GM06990 (cell line): ENCODE results near the gene IFT80.
"Not testable (repeated sequence)": the region's sequence is repeated elsewhere in the genome, so short reads cannot be mapped to it uniquely, and the experiment has no call there.

Experiments used
- DNase-seq: peaks from one replicate; pipeline ENCODE4 v3.0.0-alpha.2; 2011; ENCODE audit not compliant: insufficient read length; ENCODE audit errors: extremely low read depth
- H3K27me3 ChIP-seq: replicated peaks from 2 replicates; pipeline ENCODE4 v1.6.0; 2011; ENCODE audit warnings: low read length; ENCODE audit not compliant: control insufficient read depth, insufficient read depth
- H3K36me3 ChIP-seq: 2 replicates; pipeline ENCODE4 v1.5.1; 2011; ENCODE audit warnings: low read length; ENCODE audit not compliant: control insufficient read depth, insufficient read depth
- H3K4me3 ChIP-seq: replicated peaks from 2 replicates; pipeline ENCODE4 v1.5.1; 2011; ENCODE audit warnings: low read depth, mild to moderate bottlenecking, control low read depth, low read length
- TF ChIP-seq, protein P1 (sequence below): IDR thresholded peaks from 2 replicates; pipeline ENCODE4 v1.5.1; 2011; ENCODE audit warnings: low read length, control low read depth, mild to moderate bottlenecking, inconsistent platforms; ENCODE audit not compliant: insufficient read depth, poor library complexity, severe bottlenecking

IFT80 gene

GRCh38 chr3:160370987-160371857, 27.8 kb downstream of the IFT80 start:
- no peaks in the 10 kb centered on the region for H3K27me3 ChIP-seq
- TF ChIP-seq, protein P1, sequence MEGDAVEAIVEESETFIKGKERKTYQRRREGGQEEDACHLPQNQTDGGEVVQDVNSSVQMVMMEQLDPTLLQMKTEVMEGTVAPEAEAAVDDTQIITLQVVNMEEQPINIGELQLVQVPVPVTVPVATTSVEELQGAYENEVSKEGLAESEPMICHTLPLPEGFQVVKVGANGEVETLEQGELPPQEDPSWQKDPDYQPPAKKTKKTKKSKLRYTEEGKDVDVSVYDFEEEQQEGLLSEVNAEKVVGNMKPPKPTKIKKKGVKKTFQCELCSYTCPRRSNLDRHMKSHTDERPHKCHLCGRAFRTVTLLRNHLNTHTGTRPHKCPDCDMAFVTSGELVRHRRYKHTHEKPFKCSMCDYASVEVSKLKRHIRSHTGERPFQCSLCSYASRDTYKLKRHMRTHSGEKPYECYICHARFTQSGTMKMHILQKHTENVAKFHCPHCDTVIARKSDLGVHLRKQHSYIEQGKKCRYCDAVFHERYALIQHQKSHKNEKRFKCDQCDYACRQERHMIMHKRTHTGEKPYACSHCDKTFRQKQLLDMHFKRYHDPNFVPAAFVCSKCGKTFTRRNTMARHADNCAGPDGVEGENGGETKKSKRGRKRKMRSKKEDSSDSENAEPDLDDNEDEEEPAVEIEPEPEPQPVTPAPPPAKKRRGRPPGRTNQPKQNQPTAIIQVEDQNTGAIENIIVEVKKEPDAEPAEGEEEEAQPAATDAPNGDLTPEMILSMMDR, result no peak
- no peak overlapping the region for H3K4me3 ChIP-seq
- DNase-seq, result no peak
- H3K36me3 ChIP-seq, result no peaks in the 10 kb centered on the region

DNA sequence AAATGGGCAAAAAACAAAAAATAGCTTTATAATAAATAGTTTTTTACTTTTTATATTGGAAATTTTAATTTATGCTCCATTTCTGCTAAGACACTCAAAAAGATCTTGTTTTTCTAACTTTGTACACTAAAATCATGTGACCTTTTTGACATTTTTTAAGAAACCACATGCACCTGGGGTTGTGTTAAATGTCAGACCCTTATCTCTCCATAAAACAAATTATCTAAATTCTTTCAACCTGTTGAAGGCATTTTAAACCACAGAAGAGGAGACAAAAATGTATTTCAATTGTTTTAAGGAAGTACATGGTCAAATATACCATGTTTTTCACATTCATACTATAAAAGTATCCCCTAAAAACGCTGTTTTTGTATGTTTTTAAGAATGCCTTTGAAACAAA, 29.2 kb downstream of the IFT80 start:
- TF ChIP-seq, protein P1, result no peak
- H3K4me3 ChIP-seq, result no peak overlapping the region
- H3K36me3 ChIP-seq, result no peaks in the 10 kb centered on the region
- no peak for DNase-seq
- H3K27me3 ChIP-seq, result no peaks in the 10 kb centered on the region

GRCh38 chr3:160368804-160369203, 30.2 kb downstream of the IFT80 start:
- Histone ChIP-seq H3K27me3 (no peaks in the 10 kb centered on the region), H3K4me3 (no peak overlapping the region), H3K36me3 (no peaks in the 10 kb centered on the region)
- TF ChIP-seq, protein P1, result no peak
- DNase-seq, result no peak

DNA sequence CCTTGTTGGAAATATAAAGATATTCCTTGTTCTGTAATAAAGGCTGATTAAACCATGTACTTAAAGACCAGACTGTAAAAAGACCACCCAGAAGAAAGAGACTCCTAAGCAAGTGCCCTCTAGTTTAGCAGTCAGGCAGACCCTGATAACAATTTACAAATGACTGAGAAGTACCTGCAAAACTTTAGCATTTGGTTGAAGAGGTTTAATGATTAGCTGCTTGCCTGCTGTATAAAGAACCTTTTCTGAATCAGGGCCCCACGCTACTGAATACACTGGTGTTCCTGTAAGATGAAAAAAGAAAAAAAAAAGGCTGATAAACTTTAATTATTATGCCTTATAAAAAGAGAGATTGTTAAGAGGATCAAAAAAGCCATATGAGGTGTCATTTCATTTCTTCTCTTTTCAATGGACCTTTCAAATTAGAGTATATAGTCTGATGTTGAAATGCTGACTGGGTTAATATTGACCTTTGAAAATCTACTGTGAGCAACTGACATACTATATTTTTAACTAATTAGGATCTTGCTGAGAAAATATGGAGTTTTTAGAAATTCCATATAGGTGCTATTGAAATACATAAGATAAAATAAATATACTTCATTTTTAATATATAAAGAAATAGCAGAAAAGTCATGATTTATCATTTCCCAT, 33.0 kb downstream of the IFT80 start:
- no peak for DNase-seq
- no peaks in the 10 kb centered on the region for H3K36me3 ChIP-seq
- TF ChIP-seq, protein P1, result no peak
- H3K4me3 ChIP-seq, result no peak overlapping the region
- no peaks in the 10 kb centered on the region for H3K27me3 ChIP-seq

DNA sequence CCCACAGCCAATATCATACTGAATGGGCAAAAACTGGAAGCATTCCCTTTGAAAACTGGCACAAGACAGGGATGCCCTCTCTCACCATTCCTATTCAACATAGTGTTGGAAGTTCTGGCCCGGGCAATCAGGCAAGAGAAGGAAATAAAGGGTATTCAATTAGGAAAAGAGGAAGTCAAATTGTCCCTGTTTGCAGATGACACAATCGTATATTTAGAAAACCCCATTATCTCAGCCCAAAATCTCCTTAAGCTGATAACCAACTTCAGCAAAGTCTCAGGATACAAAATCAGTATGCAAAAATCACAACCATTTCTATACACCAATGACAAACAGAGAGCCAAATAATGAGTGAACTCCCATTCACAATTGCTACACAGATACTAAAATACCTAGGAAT, 36.1 kb downstream of the IFT80 start:
- H3K27me3 ChIP-seq, H3K36me3 ChIP-seq, H3K4me3 ChIP-seq, DNase-seq: not testable (repeated sequence)

GRCh38 chr3:160355826-160356225, 43.2 kb downstream of the IFT80 start:
- Histone ChIP-seq H3K4me3 (no peak overlapping the region), H3K27me3 (no peaks in the 10 kb centered on the region)
- TF ChIP-seq, protein P1, result no peak

More at GRCh38 chr3:160355826-160356225, 43.2 kb downstream of the IFT80 start:
- no peaks in the 10 kb centered on the region for H3K36me3 ChIP-seq
- DNase-seq, result no peak
